Left renal pelvis (tissue), 4 donors: Measurements from ENCODE around the gene SP9. TPM values are rescaled to one million over a fixed set of nuclear protein-coding genes. Genes with fewer than 3 reads are reported as not detected.

Experiments used
- DNase-seq, 4 donors: peaks; one replicate each; pipeline ENCODE4 v3.0.0-alpha.2; 2013; ENCODE audit warnings: low read depth in 4 of 4, low spot score in 3 of 4
- polyA plus RNA-seq, 4 donors: library from polyadenylated mRNA; unstranded; fragments of 120-200 nt; gene quantifications; one replicate each; pipeline ENCODE4 v1.2.1, GENCODE V29; 2013; ENCODE audit not compliant: insufficient read length in 4 of 4

The SP9 gene
- not detected for polyA plus RNA-seq

GRCh38 chr2:174334781-174335251 is at the start of gene SP9:
TSS of gene SP9 (plus strand) at chr2:174334954. CDS start at chr2:174335093, 139 bp downstream.
- peak in 1 of 4 donors; percentile 44 for DNase-seq

- DNase-seq = no peak
These were observed 48.6 kb upstream of the SP9 start for GRCh38 chr2:174286172-174286571.

- no peak for DNase-seq
These were observed 41.8 kb upstream of the SP9 start for GRCh38 chr2:174292908-174293307.

GRCh38 chr2:174300114-174300513 is 34.6 kb upstream of the SP9 start:
- no peak for DNase-seq

- no peak for DNase-seq
These were observed 22.0 kb upstream of the SP9 start for GRCh38 chr2:174312581-174313234.

GRCh38 chr2:174322149-174322548 is 12.6 kb upstream of the SP9 start:
- DNase-seq = no peak

GRCh38 chr2:174322746-174323145 is 12.0 kb upstream of the SP9 start:
- no peak for DNase-seq

GRCh38 chr2:174324530-174324929 is 10.2 kb upstream of the SP9 start:
- DNase-seq = no peak

GRCh38 chr2:174325373-174326160 is 9.2 kb upstream of the SP9 start:
- DNase-seq = peak in 1 of 4 donors; percentile 22

- DNase-seq = peak in 1 of 4 donors; percentile 39
These were observed 8.4 kb upstream of the SP9 start for GRCh38 chr2:174326161-174327020.

- no peak for DNase-seq
These were observed 7.5 kb upstream of the SP9 start for GRCh38 chr2:174327021-174327840.

- no peak for DNase-seq
These were observed 7.0 kb upstream of the SP9 start for GRCh38 chr2:174327841-174328113.

- DNase-seq = peak in 1 of 4 donors; percentile 12
These were observed 6.4 kb upstream of the SP9 start for GRCh38 chr2:174328114-174328960.

GRCh38 chr2:174328961-174329715 is 5.6 kb upstream of the SP9 start:
- DNase-seq = no peak

GRCh38 chr2:174330945-174331594 is 3.7 kb upstream of the SP9 start:
- no peak for DNase-seq

GRCh38 chr2:174331595-174332216 is 3.0 kb upstream of the SP9 start:
- no peak for DNase-seq

GRCh38 chr2:174332217-174332963 is 2.4 kb upstream of the SP9 start:
- DNase-seq = peak in 1 of 4 donors; percentile 16
